HG02973 (cell line): ENCODE measurements around the gene ZNF688.
"Not testable (repeated sequence)": the region's sequence is repeated elsewhere in the genome, so short reads cannot be mapped to it uniquely, and the experiment has no call there.

Experiments
- ATAC-seq: cut with Tn5 transposase; IDR thresholded peaks from one replicate; pipeline ENCODE4 v1.9.1; 2021; ENCODE audit warnings: moderate library complexity; ENCODE audit not compliant: unreplicated experiment

Gene ZNF688

DNA sequence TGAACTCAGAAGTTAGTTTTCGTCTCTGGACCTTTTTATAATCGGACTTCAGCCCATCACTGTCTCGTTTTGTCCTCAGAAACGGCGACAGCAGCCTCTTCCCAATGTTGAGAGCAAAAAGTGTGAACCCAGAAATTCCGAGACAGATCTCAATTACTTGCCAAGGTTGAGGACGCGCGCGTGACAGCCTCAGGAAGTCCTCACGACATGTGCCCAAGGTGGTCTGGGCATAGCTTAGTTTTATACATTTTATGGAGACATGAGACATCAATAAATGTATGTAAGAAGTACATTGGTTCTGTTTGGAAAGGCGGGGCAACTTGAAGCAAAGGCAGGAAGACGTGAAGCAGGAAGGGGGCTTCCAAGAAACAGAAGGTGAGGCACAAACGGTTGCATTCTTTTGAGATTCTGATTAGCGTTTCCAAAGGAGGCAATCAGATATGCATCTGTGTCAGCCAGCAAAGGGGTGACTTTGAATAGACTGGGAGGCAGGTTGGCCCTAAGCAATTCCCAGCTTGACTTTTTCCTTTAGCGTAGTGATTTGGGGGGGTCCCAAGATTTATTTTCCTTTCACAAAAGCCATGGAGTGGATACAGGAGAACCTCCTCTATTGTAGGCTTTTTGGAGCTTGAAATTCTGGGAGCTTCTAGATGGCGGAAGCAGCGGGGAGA, 36.3 kb downstream of the ZNF688 start:
- no peak for ATAC-seq

DNA sequence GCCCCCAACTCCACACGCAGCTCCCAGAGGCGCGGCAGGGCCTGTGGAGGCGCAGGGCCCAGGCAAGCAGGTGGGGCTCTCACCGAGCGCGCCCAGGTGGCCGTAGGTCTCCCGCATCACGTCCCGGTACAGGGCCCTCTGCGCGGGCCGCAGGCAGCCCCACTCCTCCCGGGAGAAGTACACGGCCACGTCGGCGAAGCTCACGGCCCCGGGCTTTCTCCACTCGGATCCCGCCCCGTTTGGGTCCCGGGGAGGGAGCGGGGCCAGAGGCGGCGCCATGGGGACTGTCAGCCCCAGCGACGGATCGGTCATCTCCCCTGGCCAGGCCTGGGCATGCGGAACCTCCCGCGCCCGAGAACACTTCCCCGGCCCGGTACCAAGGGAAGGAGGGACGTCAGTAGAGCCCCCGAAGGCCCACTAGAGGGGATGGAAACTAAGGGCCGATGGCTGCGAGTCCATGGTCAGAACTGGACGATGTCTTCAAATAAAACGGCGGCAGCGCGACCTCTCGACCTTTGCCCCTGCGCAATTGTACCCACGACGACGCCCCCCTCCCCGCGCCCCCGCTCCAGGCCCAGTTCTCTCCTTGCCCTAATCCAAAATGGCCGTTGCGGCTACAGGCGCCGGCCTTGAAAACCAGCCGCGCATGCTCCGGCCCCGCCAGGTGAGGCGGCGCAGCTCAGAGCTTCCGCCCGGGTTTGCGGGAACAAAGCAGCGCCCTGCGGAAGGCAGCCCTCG, 37.0 kb downstream of the ZNF688 start, which contains the start of gene ZNF747:
Gene ZNF747, minus strand, starts transcription at position 491 of the 738 bp plus-strand sequence. Its CDS starts 179 bp downstream, at position 312.
- no peak for ATAC-seq

DNA sequence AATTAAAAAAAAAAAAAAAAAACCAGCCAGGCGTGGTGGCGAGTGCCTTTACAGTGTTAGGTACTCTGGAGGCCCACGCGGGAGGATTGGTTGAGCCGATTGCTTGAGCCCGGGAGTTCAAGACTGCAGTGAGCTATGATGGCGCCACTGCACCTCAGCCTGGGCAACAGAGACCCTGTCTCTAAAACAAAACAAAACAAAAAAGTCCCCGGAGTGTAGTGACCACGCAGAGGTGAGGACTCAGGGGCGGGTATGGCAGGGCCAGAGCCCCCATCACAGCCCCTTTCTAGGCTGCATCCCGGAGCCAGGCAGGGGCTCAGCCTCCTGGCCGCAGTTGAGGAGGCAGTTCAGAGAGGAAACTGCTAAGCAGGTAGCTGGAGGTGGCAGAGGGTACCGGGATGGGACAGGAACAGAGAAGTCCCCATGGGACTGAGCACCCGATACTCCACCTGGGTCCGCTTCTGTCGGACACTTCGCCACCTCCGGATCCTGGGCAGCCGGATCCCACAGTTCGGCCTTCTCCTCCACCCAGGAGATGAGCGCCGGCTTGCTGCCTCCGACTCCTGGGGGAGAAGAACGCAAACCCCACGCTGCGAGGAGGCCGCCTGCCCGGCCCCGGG, 37.7 kb downstream of the ZNF688 start:
- no peak for ATAC-seq

DNA sequence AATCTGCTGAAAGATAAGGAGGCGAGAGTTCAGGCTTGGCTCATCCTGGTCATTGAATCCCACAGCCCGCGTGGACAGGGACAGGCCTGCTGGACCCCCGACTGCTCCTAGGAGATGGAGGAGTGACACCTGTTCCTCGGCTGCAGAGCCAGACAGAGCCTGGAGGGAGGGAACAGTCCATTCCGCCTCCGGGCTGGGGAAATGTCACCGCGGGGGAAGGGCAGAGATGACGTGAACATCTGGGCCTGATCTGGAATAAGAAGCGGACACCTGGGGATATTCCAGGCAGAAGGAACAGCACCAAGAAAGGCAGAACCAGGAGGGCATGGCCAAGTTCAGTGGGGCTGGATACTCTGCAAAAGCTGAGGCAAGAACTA, 38.4 kb downstream of the ZNF688 start:
- ATAC-seq: no peak

DNA sequence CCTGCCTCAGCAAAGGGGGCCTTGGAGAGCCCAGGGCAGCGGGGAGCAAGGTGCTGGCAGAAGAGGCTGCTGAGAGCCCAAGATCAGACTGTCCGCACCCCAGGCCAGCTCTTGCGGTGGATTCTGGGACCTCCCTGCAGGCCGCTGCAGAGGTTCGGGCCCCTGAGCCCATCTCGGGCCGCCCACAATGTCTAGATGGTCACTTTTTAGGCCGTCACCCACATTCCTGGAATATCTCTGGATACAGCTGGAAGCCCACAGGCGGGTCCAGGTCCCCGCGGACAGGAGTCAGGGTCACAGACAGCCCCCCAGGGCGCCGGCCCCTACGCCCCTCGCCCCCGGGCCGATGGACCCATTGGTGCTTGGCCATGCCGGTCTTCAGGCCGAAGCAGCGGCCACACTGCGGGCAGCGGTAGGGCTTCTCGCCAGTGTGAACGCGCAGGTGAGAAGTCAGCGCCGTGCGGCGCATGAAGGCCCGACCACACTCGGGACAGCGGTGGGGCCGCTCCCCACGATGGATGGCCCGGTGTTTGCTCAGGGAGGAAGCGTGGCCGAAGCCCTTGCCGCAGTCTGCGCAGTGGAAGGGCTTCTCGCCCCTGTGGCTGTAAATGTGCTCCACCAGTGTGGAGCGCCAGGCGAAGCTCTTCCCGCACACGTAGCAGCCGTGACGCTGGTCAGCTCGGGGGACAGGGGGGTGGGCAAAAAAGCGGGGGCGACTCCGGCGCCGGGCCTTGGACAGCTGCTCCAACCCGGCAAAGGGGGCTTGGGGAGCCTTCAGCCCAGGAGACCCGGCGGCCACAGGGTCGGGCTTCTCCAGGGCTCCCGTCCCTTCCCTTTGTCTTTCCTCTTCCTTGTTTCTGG, 39.0 kb downstream of the ZNF688 start:
- no peak for ATAC-seq

DNA sequence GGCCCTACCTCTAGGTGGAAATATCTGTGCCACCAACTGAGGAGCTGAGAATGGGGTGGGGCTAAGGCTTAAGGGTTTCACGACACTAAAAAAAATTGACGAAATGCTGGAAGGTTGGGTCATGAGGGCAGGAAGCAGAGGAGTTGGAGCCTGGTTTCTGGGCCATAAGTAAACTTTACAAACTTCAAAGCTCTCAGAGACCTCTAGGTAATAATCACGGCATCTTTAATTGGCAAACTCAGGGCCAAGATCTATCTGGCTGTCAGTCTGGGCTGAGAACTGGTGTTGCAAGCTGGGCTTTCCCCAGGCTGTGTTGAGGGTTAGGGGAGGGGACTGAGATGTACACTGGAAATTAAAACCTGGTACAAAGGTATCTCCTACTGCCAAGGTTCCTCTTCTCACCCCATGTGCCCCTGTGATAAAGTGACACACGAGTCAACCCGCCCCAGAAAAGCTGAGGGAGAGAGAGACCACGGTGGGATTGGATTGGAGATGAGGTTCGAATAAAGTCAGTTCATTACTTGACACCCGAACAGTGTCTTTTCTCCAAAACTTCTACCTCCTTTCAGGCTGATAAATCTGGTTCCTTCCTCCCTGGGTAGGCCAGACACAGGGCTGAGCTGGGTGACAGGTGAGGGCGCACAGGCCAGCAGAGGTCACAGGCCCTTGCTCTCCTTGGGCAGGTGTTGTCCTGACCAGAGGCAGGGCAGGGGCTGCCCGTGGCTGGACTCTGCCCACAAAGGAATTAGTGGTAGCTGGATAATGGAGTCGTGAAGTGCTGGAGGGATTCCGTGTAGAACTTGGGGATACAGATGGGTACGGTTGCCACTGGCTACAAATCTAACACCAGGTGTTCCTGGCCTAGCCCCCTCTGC, 41.1 kb downstream of the ZNF688 start:
- ATAC-seq: no peak

DNA sequence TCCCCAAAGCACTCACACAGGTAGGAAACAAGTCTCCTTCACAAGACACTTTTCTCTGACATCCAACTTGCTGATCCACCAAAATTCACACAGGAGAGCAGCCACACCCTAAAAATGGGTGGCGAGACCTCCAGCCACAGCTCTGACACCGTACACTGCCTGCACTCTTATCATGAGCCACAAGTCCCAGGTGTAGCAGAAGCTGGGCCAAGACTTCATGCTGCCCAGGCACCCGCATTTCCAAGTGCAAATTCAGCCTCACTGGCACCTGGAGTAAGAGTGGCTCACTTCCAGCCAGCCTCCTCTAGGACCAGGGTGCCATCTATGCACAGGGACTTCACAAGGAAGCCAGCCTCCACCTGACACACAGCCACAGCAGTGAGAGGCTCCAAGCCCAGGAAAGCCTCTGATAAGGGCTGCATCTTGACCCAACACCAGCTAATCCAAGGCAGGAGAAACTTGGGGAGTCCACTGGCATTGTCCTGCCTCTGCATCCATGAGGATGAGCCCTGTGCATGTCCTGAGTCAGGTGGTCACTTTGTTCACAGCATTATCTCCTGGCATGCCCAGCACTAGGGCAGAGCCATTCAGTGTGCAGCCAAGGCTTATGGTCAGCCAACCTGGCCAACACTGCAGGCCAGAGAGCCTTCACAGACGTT, 42.6 kb downstream of the ZNF688 start:
- no peak for ATAC-seq

DNA sequence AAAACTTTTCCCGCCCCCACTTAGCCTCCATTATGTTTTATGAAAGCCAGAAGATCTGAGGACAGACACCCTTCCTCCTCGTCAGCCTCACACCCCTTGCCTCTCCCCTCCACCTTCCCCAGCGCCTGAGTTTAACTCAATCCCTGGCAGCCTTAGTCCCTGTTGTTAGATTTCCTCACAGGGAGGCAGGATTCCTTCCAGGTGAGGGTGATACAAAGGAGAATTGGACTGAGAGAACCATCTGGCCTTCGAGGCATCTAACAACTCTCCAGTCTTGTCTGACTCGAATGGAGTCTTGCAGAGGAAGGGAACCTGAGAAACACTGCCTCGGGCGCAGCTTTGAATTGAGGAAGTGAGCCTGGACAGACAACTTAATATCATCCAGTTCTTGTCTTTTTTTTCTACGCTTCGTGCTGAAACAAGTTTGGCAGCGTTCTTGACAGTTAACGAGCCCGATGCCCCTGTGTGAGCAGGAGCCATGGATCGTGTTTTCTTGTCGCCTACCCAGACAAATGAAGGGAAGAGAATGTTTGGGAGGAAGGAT, 43.8 kb downstream of the ZNF688 start:
- ATAC-seq: no peak

DNA sequence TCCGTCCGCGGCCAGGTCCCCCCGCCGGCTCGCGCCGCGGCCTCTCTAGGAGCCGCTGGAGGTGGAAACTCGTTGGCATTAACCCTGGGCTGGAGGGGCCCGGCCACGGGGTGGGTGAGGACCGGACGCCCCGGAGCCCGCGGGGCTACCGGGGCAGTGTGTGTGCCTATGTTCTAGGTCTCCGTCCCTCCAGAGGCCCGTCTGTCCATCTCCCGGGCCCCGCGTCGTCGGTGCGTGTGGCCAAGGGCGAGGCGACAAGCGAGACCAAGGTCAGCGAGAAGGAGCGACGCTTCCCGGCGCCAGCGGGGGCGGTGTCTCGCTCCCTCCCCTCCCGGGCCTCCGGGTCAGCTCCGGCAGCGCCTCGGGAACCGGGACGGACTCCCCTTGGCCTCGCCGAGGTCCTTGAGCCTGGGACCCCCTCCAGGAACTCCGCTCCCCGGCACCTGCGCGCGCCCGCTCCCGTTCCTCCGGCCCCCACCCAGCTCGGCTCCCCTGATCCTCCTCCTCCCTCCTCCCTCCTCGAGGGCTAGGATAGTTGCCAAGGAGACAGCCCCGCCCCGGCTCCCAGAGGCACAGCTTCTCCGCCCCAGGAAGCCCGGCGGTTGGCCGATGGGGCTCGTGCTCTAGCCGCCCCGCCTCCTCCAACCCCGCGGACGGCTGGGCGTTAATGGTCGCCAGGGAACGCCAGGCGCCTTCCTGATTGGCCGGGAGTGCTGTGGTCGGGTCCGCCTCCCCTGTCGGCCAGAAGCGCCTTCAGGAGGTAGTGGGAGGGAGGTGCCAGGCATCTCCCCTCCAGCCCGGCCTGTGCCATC, 44.5 kb downstream of the ZNF688 start:
- ATAC-seq: peak; percentile 79

DNA sequence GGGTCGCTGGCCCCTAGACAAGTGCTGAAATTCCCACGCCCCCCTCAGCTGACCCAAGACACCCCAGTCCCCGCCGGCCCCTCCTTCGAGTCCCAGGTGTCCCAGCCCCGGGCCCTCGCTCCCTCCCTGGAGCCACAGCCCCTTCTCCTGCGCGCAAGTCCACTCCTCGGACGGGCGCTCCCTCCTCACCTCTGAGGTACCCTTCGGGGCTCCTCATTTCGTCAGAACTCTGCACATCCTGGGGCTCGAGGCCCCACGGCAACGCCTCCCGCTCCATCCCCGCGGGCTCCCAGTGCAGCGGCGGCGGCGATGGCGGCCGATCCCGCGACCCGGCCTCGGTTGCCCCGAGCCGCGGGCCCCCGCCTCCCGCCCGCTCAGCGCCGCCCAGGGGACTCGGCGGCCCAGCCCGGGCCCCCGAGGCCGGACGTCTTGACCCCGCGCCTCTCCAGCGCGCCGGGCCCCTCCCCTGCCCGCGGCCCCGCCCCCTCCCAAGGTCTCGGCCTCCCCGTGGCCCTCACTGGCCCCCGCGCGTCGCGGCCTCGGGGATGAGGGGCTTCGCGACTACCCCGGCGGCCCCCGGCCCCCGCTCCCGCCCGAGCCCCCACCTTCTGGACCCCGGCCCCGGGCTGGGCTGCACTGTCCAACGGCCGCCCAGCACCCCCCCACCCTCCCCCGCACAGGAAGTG, 45.2 kb downstream of the ZNF688 start, which contains the start of gene ZNF768:
Gene ZNF768, minus strand, starts transcription at position 430 of the 686 bp plus-strand sequence. Its CDS starts 153 bp downstream, at position 277.
- peak; percentile 18 for ATAC-seq

DNA sequence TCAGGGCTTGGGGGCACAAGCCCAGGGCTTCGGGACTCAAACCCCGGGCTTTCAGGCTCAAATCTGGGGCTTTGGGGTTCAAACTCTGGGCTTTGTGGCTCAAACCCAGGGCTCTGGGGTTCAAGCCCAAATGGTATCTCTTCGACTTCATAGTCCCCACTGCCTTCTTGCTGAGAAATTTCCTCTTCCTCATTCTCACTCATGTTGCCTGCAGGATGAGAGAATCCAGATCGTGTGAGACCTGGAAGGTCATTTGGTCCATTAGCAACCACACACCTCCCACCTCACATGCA, 45.7 kb downstream of the ZNF688 start:
- ATAC-seq: no peak

DNA sequence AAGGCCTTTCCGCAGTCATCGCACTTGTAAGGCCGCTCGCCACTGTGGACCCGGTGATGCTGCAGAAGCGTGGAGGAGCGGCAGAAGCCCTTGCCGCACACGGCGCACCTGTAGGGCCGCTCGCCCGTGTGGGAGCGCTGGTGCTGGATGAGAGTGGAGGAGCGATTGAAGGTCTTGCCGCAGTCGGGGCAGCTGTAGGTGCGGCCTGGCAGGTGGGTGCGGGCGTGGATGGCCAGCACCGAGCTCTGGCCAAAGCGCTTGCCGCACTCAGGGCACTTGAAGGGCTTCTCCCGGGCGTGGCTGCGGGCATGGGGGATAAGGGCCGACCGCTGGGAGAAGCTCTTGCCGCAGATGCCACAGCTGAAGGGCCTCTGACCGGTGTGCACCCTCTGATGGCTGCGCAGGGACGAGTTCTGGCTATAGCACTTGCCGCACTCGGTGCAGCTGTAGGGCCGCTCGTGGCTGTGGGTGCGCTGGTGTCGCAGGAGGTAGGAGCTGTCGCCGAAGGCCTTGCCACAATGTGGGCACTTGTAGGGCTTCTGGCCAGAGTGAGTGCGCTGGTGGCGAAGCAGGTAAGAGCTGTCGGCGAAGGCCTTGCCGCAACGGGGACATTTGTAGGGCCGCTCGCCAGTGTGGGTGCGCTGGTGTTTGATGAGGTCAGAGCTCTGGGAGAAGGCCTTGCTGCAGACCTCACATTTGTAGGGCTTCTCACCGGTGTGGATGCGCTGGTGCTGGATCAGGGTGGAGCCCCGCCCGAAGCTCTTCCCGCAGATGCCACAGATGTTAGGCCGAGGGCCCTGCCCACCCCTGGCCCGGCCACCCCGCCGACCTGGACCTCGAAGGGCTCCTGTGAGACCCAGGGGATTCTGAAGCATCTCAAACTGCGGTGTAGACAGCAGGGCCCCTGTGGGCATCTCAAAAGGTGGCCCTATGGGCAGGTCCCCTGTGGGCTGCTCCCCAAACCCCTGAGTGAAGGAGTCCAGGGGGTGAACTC, 46.6 kb downstream of the ZNF688 start:
- ATAC-seq: no peak

DNA sequence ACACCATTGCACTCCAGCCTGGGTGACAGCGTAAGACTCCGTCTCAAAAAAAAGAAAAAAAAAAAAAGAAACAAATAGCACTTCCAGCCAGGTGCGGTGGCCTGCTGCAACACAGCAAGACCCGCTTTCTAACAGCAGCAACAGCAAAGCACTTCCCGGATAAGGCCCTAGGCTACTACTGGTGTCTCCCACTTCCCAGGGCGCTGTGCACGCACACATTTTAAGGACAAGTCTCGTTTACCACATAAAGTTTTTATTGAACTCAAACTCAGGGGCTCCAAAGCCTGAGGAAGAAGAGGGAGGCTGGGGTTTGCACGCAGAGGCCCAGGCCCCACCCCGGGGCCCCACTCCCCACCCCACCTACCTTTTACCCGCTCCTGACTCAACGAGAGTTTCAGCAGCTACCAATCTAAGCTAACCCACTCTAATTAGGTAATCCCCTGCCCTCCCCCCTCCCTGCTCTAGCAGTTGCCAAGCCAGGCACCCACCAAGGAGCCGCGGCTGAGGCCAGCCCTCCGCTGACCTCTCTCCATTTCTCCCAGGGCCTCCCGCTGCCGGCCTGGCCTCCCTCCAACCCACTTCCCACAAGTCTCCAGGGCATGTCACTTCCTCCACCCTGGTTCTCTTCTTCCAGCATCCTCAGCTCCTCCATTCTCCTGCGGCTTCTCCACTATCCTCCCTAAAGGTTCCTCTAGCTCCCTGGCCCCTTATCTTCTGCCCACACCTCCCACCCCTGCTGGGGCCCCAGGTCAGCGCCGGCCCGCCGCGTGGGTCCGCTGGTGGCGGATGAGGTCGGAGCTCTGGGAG, 47.5 kb downstream of the ZNF688 start:
- no peak for ATAC-seq

DNA sequence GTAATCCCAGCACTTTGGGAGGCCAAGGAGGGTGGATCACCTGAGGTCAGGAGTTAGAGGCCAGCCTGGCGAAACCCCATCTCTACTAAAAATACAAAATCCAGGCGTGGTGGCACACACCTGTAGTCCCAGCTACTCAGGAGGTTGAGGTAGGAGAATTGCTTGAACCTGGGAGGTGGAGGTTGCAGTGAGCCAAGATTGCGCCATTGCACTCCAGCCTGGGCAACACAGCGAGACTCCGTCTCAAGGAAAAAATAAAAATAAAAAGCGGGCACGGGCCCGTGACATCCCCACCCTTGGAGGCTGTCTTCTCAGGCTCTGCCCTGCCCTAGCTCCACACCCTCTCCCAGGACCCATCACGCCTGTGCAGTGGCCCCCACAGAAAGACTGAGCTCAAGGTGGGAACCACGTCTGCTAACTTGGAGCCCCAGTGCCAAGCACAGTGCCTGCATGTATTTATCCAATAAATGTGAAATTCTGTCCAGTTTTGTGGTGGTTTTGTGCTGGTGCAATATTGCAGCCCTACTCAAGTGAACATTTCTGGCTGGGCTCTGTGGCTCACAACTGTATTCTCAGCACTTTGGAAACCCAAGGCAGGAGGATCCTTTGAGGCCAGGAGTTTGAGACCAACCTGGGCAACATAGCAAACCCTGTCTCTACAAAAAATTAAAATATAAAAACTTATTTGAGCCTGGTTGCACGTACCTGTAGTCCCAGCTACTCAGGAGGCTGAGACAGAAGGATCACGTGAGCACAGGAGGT, 48.6 kb downstream of the ZNF688 start:
- not testable (repeated sequence) for ATAC-seq
